Body of pancreas (tissue), 4 donors: Measurements from ENCODE around the gene HCLS1. TPM values are rescaled to one million over a fixed set of nuclear protein-coding genes. Genes with fewer than 3 reads are reported as not detected.

Experiments
- ATAC-seq: fragments of 150-250 bp; one replicate; pipeline ENCODE4 v1.9.1; 2016
- DNase-seq, 4 donors: peaks; one replicate each; pipeline ENCODE4 v3.0.0-alpha.2; 2019
- H3K27ac ChIP-seq, 4 donors: fragments of 200-600 bp; sonication (generic); 1 replicate in 3 of 4; 2 replicates in 1 of 4; pipeline versions ENCODE4 v1.5.1 to v1.6.1; 2016 to 2019; ENCODE audit warnings: mild to moderate bottlenecking in 1 of 4, mixed read lengths in 1 of 4, moderate library complexity in 1 of 4
- H3K27me3 ChIP-seq, 2 donors: fragments of 200-600 bp; sonication (generic); one replicate each; pipeline ENCODE4 v1.6.0; 2016; ENCODE audit warnings: mild to moderate bottlenecking in 1 of 2
- H3K36me3 ChIP-seq, 2 donors: fragments of 200-600 bp; sonication (generic); replicated peaks in 1 of 2; 2 replicates each; pipeline ENCODE4 v1.5.1; 2016; ENCODE audit warnings: low read depth in 2 of 2; ENCODE audit not compliant: insufficient read depth in 1 of 2
- H3K4me1 ChIP-seq: fragments of 200-600 bp; sonication (generic); one replicate; pipeline ENCODE4 v1.6.0; 2016
- H3K4me3 ChIP-seq, 2 donors: fragments of 200-600 bp; sonication (generic); 1 replicate in 1 of 2; 2 replicates in 1 of 2; pipeline ENCODE4 v1.5.1; 2016 to 2019
- H3K9me3 ChIP-seq, 3 donors: fragments of 200-600 bp; sonication (generic); 1 replicate in 2 of 3; 2 replicates in 1 of 3; pipeline ENCODE4 v1.5.1; 2016
- WGBS, 2 donors: methylation state at CpG; one replicate each; pipeline ENCODE4 v1.1.5; 2017; 5-methylcytosine and 5-hydroxymethylcytosine counted together
- intact Hi-C: fragments of 100-400 bp; cut with DNase I; formaldehyde crosslinking; loops from one replicate; pipeline ENCODE4 v1.15.1; 2023
- small RNA-seq: library from RNA; depleted of rRNA; stranded (forward); fragments of <200 nt; gene quantifications from one replicate; pipeline ENCODE3, GENCODE V24; 2016
- total RNA-seq, 2 donors: library from RNA; depleted of rRNA; stranded (reverse); fragments of >200 nt; gene quantifications; one replicate each; pipeline ENCODE4 v1.1.0, GENCODE V29; 2016
- TF ChIP-seq, protein P1 (sequence below), 7 experiments: fragments of 450-650 bp in 4 of 7; fragments of 200-600 bp in 3 of 7; sonication (generic) in 3 of 7; IDR thresholded peaks; one replicate each; pipeline ENCODE4 v1.5.1; 2016 to 2019; ENCODE audit warnings: antibody characterized with exemption in 7 of 7

Gene HCLS1
- total RNA-seq, 2 donors from 2014 or later = 12.2 to 17.1 TPM

DNA sequence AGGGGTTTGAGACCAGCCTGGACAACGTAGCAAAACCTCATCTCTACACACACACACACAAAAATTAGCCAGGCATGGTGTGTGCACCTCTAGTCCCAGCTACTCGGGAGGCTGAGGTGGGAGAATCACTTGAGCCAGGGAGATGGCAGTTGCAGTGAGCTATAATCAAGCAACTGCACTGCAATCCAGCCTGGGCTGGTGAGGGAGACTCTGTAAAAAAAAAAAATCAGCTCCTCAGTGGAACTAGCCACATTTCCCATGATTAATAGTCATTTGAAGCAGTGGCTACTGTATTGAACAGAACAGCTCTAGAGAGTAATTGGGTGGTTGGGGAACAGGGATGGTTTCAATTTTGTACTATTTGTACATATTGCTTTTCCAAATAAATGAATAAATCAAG lies 79.0 kb downstream of the HCLS1 start:
- intact Hi-C loops = no loop called here

More for the DNA sequence above, 79.0 kb downstream of the HCLS1 start:
- TF ChIP-seq, protein P1, sequence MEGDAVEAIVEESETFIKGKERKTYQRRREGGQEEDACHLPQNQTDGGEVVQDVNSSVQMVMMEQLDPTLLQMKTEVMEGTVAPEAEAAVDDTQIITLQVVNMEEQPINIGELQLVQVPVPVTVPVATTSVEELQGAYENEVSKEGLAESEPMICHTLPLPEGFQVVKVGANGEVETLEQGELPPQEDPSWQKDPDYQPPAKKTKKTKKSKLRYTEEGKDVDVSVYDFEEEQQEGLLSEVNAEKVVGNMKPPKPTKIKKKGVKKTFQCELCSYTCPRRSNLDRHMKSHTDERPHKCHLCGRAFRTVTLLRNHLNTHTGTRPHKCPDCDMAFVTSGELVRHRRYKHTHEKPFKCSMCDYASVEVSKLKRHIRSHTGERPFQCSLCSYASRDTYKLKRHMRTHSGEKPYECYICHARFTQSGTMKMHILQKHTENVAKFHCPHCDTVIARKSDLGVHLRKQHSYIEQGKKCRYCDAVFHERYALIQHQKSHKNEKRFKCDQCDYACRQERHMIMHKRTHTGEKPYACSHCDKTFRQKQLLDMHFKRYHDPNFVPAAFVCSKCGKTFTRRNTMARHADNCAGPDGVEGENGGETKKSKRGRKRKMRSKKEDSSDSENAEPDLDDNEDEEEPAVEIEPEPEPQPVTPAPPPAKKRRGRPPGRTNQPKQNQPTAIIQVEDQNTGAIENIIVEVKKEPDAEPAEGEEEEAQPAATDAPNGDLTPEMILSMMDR (IDR thresholded peaks at IDR 0.05) = no peak
- H3K4me3 ChIP-seq = no peak overlapping the region
- no peak for ATAC-seq
- DNase-seq = no peak
- H3K36me3 ChIP-seq = no peaks in the 10 kb centered on the region
- no peak overlapping the region for H3K27ac ChIP-seq
- H3K27me3 ChIP-seq = no peaks in the 10 kb centered on the region
- 50 to 55% methylated on average over 2 of the region's 2 CpGs for WGBS, 2 donors
- H3K4me1 ChIP-seq = no peaks in the 10 kb centered on the region
- H3K9me3 ChIP-seq = no peaks in the 10 kb centered on the region

Small RNA genes within 50 kb of the gene (small RNA-seq; reads per million reads assigned to genes)
- gene RNU4-62P = not detected

Other genes starting within 250 kb of the HCLS1 start
- gene POLQ, start 114.9 kb downstream of the HCLS1 start, total RNA-seq = under 1 TPM; under 0.01 to 0.66 TPM
- gene ARGFX, start 93.0 kb downstream of the HCLS1 start, total RNA-seq = not detected
- gene FBXO40, start 67.5 kb downstream of the HCLS1 start, total RNA-seq = not detected
- 10 to 100 TPM; 46.4 to 59.0 TPM for gene GOLGB1, start 88.8 kb upstream of the HCLS1 start, total RNA-seq
- gene IQCB1, start 174.2 kb upstream of the HCLS1 start, total RNA-seq = 10 to 100 TPM; 12.5 to 30.9 TPM
- gene EAF2, start 174.3 kb upstream of the HCLS1 start, total RNA-seq = 10 to 100 TPM in 1 of 2 donors, 1 to 10 TPM in 1; 2.9 to 16.8 TPM
- gene SLC15A2, start 233.5 kb upstream of the HCLS1 start, total RNA-seq = 1 to 10 TPM; 2.3 TPM